BLaER1 treated with 17β-estradiol and CSF1 and Interleukin-3, amounts not matched to agents 10 nM and 100 nM (cell line): ENCODE results near the gene TIMM29.
A peak's percentile ranks its signal among the peaks of the same experiment; 100 is the strongest.
"Not testable (repeated sequence)": the region's sequence is repeated elsewhere in the genome, so short reads cannot be mapped to it uniquely, and the experiment has no call there.

Experiments
- H3K27ac ChIP-seq, 11 experiments: shearing (Covaris generic); formaldehyde crosslinking; 2 replicates each; pipeline ENCODE4 v1.8.1; 2022
- H3K27me3 ChIP-seq, 11 experiments: shearing (Covaris generic); formaldehyde crosslinking; 2 replicates each; pipeline ENCODE4 v1.8.1; 2022
- H3K36me3 ChIP-seq, 11 experiments: shearing (Covaris generic); formaldehyde crosslinking; 2 replicates each; pipeline ENCODE4 v1.8.1; 2022
- H3K4me1 ChIP-seq, 10 experiments: shearing (Covaris generic); formaldehyde crosslinking; 2 replicates each; pipeline ENCODE4 v1.8.1; 2022
- H3K4me2 ChIP-seq, 11 experiments: shearing (Covaris generic); formaldehyde crosslinking; 2 replicates each; pipeline ENCODE4 v1.8.1; 2022
- H3K4me3 ChIP-seq, 10 experiments: shearing (Covaris generic); formaldehyde crosslinking; 2 replicates each; pipeline ENCODE4 v1.8.1; 2022
- H3K9ac ChIP-seq, 11 experiments: shearing (Covaris generic); formaldehyde crosslinking; 2 replicates each; pipeline ENCODE4 v1.8.1; 2022
- H3K9me3 ChIP-seq, 11 experiments: shearing (Covaris generic); formaldehyde crosslinking; replicated peaks in 1 of 11; 2 replicates each; pipeline ENCODE4 v1.8.1; 2022
- H4K20me1 ChIP-seq, 11 experiments: shearing (Covaris generic); formaldehyde crosslinking; 2 replicates each; pipeline ENCODE4 v1.8.1; 2022
- Cebpa-rat ChIP-seq, 11 experiments: shearing (Covaris generic); IDR thresholded peaks; 2 replicates each; pipeline ENCODE4 v1.8.1; 2022

TIMM29 gene

GRCh38 chr19:10924597-10924996 lies 4.0 kb upstream of the TIMM29 start:
- no peak overlapping the region; a peak in 2 of 22 replicates for H3K9ac ChIP-seq
- H3K4me2 ChIP-seq, result no peak overlapping the region
- H3K4me1 ChIP-seq, result peaks cover 13 to 17% (median 15%) of the 10 kb centered on the region in 10 experiments
- H3K36me3 ChIP-seq, result peaks cover 45 to 63% (median 56%) of the 10 kb centered on the region in 11 experiments
- no peak overlapping the region for H3K4me3 ChIP-seq
- H3K27me3 ChIP-seq, result no peaks in the 10 kb centered on the region
- no peaks in the 10 kb centered on the region for H3K9me3 ChIP-seq
- H4K20me1 ChIP-seq, result peaks cover 4 to 64% (median 26%) of the 10 kb centered on the region in 11 experiments; a peak in 21 of 22 replicates
- H3K27ac ChIP-seq, result no peak overlapping the region
- TF ChIP-seq Cebpa-rat (IDR thresholded peaks at IDR 0.05), result no peak

DNA sequence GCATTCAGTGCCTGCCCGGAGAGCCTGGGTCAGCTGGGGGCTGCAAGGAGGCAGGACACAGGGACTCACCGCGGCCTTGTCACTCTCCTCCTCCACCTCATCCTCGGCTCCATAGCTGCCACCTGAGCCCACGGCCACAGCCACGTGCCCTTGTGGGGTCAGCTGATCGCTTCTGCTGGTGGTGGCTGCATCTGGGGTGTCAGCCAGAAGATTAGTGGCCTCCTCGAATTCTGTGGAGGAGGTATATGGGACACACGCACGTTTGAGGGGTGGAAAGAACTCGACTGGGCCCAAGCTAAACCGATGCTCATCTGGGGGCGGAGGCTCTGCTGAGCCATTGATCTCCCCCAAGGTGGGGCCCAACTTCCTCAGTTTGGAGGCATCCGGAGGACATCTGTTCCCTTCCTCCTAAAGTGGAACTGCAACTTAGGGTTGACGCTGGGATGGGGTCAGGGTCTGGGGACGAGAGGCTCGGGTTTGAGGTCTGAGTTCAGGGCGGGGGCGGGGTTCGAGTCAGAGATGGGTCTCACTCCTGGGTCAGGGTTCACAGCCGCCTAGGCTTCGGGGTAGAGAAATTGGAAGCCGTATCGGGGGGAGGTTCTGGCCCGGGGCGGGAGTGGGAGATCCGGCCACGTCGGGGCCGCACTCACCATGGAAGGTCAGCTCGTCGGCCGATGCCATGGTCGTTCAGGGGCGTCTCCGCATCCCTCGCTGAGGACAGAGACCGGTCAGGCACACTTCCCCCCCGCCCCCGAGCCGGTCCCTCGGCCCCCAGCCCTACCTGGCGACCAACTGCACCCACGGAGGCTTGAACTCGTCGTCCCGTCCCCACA lies 665 bp upstream of the TIMM29 start:
- peaks cover 16 to 65% (median 41%) of the 10 kb centered on the region in 11 experiments; a peak in 21 of 22 replicates for H4K20me1 ChIP-seq
- peak overlapping the region; percentile 86 to 100 (median 94) for H3K4me2 ChIP-seq
- H3K4me3 ChIP-seq, result peak overlapping the region; percentile 80 to 100 (median 96)
- no peak for TF ChIP-seq Cebpa-rat (IDR thresholded peaks at IDR 0.05)
- peaks cover 36 to 62% (median 43%) of the 10 kb centered on the region in 11 experiments for H3K36me3 ChIP-seq
- peak overlapping the region; percentile 85 to 95 (median 91) for H3K9ac ChIP-seq
- H3K9me3 ChIP-seq, result no peaks in the 10 kb centered on the region
- H3K4me1 ChIP-seq, result peaks cover 22 to 29% (median 25%) of the 10 kb centered on the region in 10 experiments
- no peaks in the 10 kb centered on the region for H3K27me3 ChIP-seq
- peak overlapping the region; percentile 22 to 88 (median 81); a peak in 21 of 22 replicates for H3K27ac ChIP-seq

- H3K9ac ChIP-seq, result peak overlapping the region; percentile 85 to 95 (median 91)
- H3K9me3 ChIP-seq, result no peaks in the 10 kb centered on the region
- peak overlapping the region; percentile 80 to 100 (median 96) for H3K4me3 ChIP-seq
- H3K27me3 ChIP-seq, result no peaks in the 10 kb centered on the region
- peaks cover 22 to 29% (median 25%) of the 10 kb centered on the region in 10 experiments for H3K4me1 ChIP-seq
- H3K4me2 ChIP-seq, result peak overlapping the region; percentile 91 to 100 (median 99)
- H3K36me3 ChIP-seq, result peaks cover 29 to 55% (median 36%) of the 10 kb centered on the region in 11 experiments; a peak in 20 of 22 replicates
- peaks cover 23 to 62% (median 45%) of the 10 kb centered on the region in 11 experiments; a peak in 21 of 22 replicates for H4K20me1 ChIP-seq
- no peak for TF ChIP-seq Cebpa-rat (IDR thresholded peaks at IDR 0.05)
- H3K27ac ChIP-seq, result peak overlapping the region; percentile 70 to 88 (median 81); a peak in 21 of 22 replicates
Observed at GRCh38 chr19:10929402-10929794, 787 bp downstream of the TIMM29 start.

DNA sequence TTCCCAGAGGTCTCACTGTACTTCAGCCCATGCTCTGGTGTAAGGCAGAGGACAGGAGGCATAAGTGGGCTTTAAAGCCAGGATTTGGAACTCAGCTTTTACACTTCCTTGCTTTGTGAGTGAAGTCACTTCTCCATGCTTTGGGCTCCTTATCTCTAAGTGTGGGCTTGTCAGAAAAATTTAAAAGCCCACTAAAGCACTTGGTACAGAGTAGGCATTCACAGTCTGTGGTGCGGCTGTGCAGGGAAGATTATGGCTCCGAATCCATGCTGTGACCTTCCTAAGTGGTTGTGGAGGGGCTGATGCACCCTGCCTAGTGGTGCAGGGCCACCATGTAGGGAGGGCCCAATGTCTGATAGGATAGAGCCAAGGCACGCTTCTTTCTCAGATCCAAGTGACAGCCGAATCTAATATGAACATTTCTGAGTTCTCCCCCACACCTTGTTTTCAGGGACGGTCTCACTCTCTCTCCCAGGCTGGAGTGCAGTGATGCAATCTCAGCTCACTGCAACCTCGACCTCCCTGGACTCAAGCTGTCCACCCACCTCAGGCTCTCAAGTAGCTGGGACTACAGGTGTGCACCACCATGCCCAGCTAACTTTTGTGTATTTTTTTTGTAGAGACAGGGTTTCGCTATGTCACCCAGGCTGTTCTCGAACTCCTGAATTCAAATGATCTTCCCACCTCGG lies 6.9 kb downstream of the TIMM29 start:
- Histone ChIP-seq H3K4me2 (no peak overlapping the region), H3K9ac (peak overlapping the region in 1 of 11 experiments; percentile 15; a peak in 1 of 22 replicates), H3K27me3 (no peaks in the 10 kb centered on the region), H3K36me3 (peaks cover 15 to 35% (median 23%) of the 10 kb centered on the region in 11 experiments; a peak in 19 of 22 replicates), H3K27ac (no peak overlapping the region), H3K4me3 (no peak overlapping the region), H3K4me1 (peaks cover 4 to 22% (median 16%) of the 10 kb centered on the region in 10 experiments), H3K9me3 (no peaks in the 10 kb centered on the region), H4K20me1 (peaks cover 11 to 61% (median 37%) of the 10 kb centered on the region in 11 experiments; a peak in 18 of 22 replicates)
- no peak for TF ChIP-seq Cebpa-rat (IDR thresholded peaks at IDR 0.05)

- H3K4me2 ChIP-seq, result peak overlapping the region in 2 of 11 experiments; percentile 15 to 61; a peak in 1 of 22 replicates
Observed at GRCh38 chr19:10936661-10937084, 8.1 kb downstream of the TIMM29 start.

GRCh38 chr19:10941649-10942048 lies 13.0 kb downstream of the TIMM29 start:
- not testable (repeated sequence) for H3K27me3 ChIP-seq, H3K36me3 ChIP-seq, H4K20me1 ChIP-seq, H3K9ac ChIP-seq, H3K27ac ChIP-seq, H3K9me3 ChIP-seq, H3K4me3 ChIP-seq
- H3K4me2 ChIP-seq, result peak overlapping the region in 3 of 11 experiments; percentile 10 to 30 (median 22); a peak in 2 of 22 replicates
- peaks cover 3 to 54% (median 25%) of the 10 kb centered on the region in 10 experiments; a peak in 17 of 20 replicates for H3K4me1 ChIP-seq

More at GRCh38 chr19:10936661-10937084, 8.1 kb downstream of the TIMM29 start:
- Histone ChIP-seq H3K9ac (0 out of 22 replicates have a peak overlapping the region, but pooled peaks of 1 of the 11 experiments have one; percentile 5), H3K27me3 (no peaks in the 10 kb centered on the region), H3K27ac (no peak overlapping the region), H4K20me1 (peaks cover 6 to 49% (median 26%) of the 10 kb centered on the region in 11 experiments; a peak in 18 of 22 replicates), H3K4me3 (no peak overlapping the region), H3K4me1 (peaks cover 3 to 26% (median 21%) of the 10 kb centered on the region in 10 experiments; a peak in 17 of 20 replicates), H3K9me3 (no peaks in the 10 kb centered on the region), H3K36me3 (peaks cover 9 to 23% (median 17%) of the 10 kb centered on the region in 11 experiments; a peak in 19 of 22 replicates)
- no peak for TF ChIP-seq Cebpa-rat (IDR thresholded peaks at IDR 0.05)

GRCh38 chr19:10943412-10943811 lies 14.8 kb downstream of the TIMM29 start:
- H4K20me1 ChIP-seq, H3K9me3 ChIP-seq, H3K27me3 ChIP-seq, H3K9ac ChIP-seq, H3K4me3 ChIP-seq, H3K27ac ChIP-seq, H3K36me3 ChIP-seq, H3K4me2 ChIP-seq: not testable (repeated sequence)
- H3K4me1 ChIP-seq, result peaks cover 0 to 59% (median 23%) of the 10 kb centered on the region in 10 experiments; a peak in 17 of 20 replicates

- Histone ChIP-seq H3K4me3 (no peak overlapping the region), H3K36me3 (no peaks in the 10 kb centered on the region), H3K9me3 (no peaks in the 10 kb centered on the region), H3K4me1 (peaks cover 0 to 45% (median 10%) of the 10 kb centered on the region in 10 experiments; a peak in 15 of 20 replicates), H3K27ac (no peak overlapping the region), H4K20me1 (no peaks in the 10 kb centered on the region), H3K4me2 (no peak overlapping the region), H3K27me3 (no peaks in the 10 kb centered on the region), H3K9ac (no peak overlapping the region)
- no peak for TF ChIP-seq Cebpa-rat (IDR thresholded peaks at IDR 0.05)
Observed at GRCh38 chr19:10945264-10945663, 16.7 kb downstream of the TIMM29 start.
